ENCODE results near the gene TTYH3. TPM values are rescaled to one million over a fixed set of nuclear protein-coding genes. Genes with fewer than 3 reads are reported as not detected.
"Not testable (repeated sequence)": the region's sequence is repeated elsewhere in the genome, so short reads cannot be mapped to it uniquely, and the experiment has no call there.

TTYH3 gene
- total and polyA plus RNA-seq, 3 donors from 2014 or later, result 35.6 to 69.9 (median 59.5) TPM

DNA sequence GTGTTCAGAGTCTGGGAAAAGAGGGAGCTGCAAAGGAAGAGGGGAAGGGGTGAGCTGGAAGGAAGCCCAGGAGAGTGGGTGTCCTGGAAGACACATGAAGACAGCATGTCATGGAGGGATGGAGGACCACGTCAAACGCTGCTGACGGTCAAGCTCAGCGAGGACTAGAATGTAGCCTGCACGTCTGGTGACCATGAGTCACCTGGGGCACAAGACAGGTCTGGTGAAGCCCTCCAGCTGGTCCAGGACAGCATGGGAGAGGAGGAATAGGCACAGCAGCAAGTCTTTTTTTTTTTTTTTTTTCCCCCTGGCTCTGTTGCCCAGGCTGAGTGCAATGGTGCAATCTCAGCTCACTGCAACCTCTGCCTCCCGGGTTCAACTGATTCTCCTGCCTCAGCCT lies 36.6 kb downstream of the TTYH3 start:
- 78 to 90% methylated on average over 6 of the region's 6 CpGs for WGBS, 2 donors
- Histone ChIP-seq H3K36me3 (ENCODE audit: low read depth, missing control alignments) (no peaks in the 10 kb centered on the region), H3K4me3 (no peak overlapping the region), H3K9me3 (no peaks in the 10 kb centered on the region), H3K4me1 (peaks cover 4% of the 10 kb centered on the region), H3K27ac (no peak overlapping the region), H3K27me3 (no peaks in the 10 kb centered on the region)
- TF ChIP-seq, protein P1, sequence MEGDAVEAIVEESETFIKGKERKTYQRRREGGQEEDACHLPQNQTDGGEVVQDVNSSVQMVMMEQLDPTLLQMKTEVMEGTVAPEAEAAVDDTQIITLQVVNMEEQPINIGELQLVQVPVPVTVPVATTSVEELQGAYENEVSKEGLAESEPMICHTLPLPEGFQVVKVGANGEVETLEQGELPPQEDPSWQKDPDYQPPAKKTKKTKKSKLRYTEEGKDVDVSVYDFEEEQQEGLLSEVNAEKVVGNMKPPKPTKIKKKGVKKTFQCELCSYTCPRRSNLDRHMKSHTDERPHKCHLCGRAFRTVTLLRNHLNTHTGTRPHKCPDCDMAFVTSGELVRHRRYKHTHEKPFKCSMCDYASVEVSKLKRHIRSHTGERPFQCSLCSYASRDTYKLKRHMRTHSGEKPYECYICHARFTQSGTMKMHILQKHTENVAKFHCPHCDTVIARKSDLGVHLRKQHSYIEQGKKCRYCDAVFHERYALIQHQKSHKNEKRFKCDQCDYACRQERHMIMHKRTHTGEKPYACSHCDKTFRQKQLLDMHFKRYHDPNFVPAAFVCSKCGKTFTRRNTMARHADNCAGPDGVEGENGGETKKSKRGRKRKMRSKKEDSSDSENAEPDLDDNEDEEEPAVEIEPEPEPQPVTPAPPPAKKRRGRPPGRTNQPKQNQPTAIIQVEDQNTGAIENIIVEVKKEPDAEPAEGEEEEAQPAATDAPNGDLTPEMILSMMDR (IDR thresholded peaks at IDR 0.05), result no peak
- TF ChIP-seq POLR2A (IDR thresholded peaks at IDR 0.05), result no peak
- no peak for DNase-seq
- intact Hi-C loops (cut with DNase I; ENCODE audit: low total_unique reads), result no loop called here

DNA sequence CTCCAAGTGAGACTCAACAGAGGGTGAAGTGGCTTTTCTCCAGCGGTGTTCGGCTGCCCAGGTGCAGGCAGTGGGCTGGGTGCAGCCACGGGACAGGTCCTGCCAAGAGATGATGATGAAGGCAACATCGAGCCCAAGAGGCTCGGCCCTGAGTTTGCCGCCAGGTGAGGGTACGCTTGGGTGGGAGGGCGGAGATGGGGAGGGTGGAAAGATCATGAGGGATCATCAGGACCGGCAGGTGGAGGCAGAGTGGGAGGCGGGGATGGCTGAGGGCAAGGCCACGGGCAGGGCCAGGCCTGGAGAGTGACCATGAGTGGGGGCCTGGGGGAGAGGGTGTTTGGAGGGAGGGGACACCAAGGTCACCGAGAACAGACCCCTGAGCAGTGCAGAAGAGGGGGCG lies 38.4 kb downstream of the TTYH3 start:
- Histone ChIP-seq H3K4me1 (no peaks in the 10 kb centered on the region), H3K27me3 (no peaks in the 10 kb centered on the region), H3K36me3 (ENCODE audit: low read depth, missing control alignments) (no peaks in the 10 kb centered on the region), H3K9me3 (no peaks in the 10 kb centered on the region), H3K27ac (no peak overlapping the region), H3K4me3 (no peak overlapping the region)
- DNase-seq, result no peak
- TF ChIP-seq POLR2A (IDR thresholded peaks at IDR 0.05), result no peak
- intact Hi-C loops (cut with DNase I; ENCODE audit: low total_unique reads), result no loop called here
- WGBS, 2 donors, result 77 to 84% methylated on average over 13 of the region's 13 CpGs

GRCh38 chr7:2670720-2671391 lies 39.1 kb downstream of the TTYH3 start:
- DNase-seq, result peak; percentile 73
- no peaks in the 10 kb centered on the region for H3K4me1 ChIP-seq
- 42 to 54% methylated on average over 17 to 25 of the region's 25 CpGs for WGBS, 2 donors
- intact Hi-C loops (cut with DNase I; ENCODE audit: low total_unique reads), result no loop called here
- H3K27ac ChIP-seq, result no peak overlapping the region
- H3K36me3 ChIP-seq (ENCODE audit: low read depth, missing control alignments), result no peaks in the 10 kb centered on the region
- H3K4me3 ChIP-seq, result no peak overlapping the region
- no peaks in the 10 kb centered on the region for H3K27me3 ChIP-seq
- TF ChIP-seq, protein P1 (IDR thresholded peaks at IDR 0.05), result peak; percentile 67 to 75 (median 68)
- TF ChIP-seq POLR2A (IDR thresholded peaks at IDR 0.05), result no peak
- no peaks in the 10 kb centered on the region for H3K9me3 ChIP-seq

- H3K27ac ChIP-seq; DNase-seq; H3K27me3 ChIP-seq; H3K4me1 ChIP-seq; H3K9me3 ChIP-seq; intact Hi-C loops (cut with DNase I; ENCODE audit: low total_unique reads); H3K36me3 ChIP-seq (ENCODE audit: low read depth, missing control alignments); H3K4me3 ChIP-seq: not testable (repeated sequence)
- 79 to 83% methylated on average over 6 of the region's 6 CpGs for WGBS, 2 donors
These were observed 41.4 kb downstream of the TTYH3 start for GRCh38 chr7:2673214-2673613.

DNA sequence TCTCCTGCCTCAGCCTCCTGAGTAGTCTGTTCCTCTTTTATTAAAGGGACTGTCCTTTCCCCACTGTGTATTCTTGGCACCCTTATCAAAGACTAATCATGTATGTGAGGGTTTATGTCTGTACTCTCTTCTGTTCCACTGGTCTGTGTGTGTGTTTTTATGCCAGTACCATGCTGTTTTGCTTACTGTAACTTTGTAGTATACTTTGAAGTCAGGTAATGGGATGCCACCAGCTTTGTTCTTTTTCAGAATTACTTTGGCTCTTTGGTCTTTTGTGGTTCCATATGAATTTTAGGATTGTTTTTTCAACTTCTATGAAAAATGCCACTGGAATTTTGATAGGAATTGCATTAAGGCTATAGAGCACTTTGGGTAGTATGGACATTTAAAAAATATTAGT lies 42.1 kb downstream of the TTYH3 start:
- no peak for DNase-seq
- intact Hi-C loops (cut with DNase I; ENCODE audit: low total_unique reads), result no loop called here
- Histone ChIP-seq H3K9me3 (no peaks in the 10 kb centered on the region), H3K27me3 (no peaks in the 10 kb centered on the region), H3K4me3 (no peak overlapping the region), H3K36me3 (ENCODE audit: low read depth, missing control alignments) (no peaks in the 10 kb centered on the region), H3K4me1 (no peaks in the 10 kb centered on the region), H3K27ac (no peak overlapping the region)
- TF ChIP-seq POLR2A (IDR thresholded peaks at IDR 0.05), result no peak
- TF ChIP-seq, protein P1 (IDR thresholded peaks at IDR 0.05), result no peak

DNA sequence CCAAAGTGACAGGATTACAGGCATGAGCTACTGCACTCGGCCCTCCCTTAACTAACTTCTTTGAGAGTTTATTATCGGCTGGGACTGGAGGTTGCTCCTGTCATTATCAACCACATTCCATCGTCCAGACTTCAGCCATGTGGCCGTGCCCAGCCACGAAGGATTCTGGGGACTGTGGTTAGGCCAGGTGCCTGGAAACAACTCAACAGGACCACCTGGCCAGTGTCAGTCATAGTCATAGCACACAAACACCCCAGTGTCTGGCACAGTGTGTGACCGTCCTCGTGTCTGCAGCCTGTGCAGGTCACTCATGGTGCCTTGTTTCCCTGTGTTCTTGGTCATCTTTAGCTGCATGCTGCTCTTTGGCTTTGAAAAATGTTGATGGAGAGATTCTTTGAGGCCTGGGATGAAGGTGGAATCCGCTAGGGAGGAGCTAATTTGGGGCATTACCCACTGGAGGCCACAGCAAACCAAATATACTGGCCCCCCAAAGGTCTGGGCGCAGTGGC lies 43.5 kb downstream of the TTYH3 start:
- H3K4me1 ChIP-seq, result no peaks in the 10 kb centered on the region
- no peaks in the 10 kb centered on the region for H3K9me3 ChIP-seq
- TF ChIP-seq, protein P1 (IDR thresholded peaks at IDR 0.05), result no peak
- no peak for TF ChIP-seq POLR2A (IDR thresholded peaks at IDR 0.05)
- H3K36me3 ChIP-seq (ENCODE audit: low read depth, missing control alignments), result no peaks in the 10 kb centered on the region
- intact Hi-C loops (cut with DNase I; ENCODE audit: low total_unique reads), result no loop called here
- H3K27me3 ChIP-seq, result no peaks in the 10 kb centered on the region
- no peak overlapping the region for H3K27ac ChIP-seq
- no peak for DNase-seq
- WGBS, 2 donors, result 71 to 75% methylated on average over 5 to 9 of the region's 9 CpGs
- no peak overlapping the region for H3K4me3 ChIP-seq

- no CpG with 5 or more reads among the region's 8 CpGs for WGBS, 2 donors
These were observed 44.8 kb downstream of the TTYH3 start for GRCh38 chr7:2676576-2676975.

DNA sequence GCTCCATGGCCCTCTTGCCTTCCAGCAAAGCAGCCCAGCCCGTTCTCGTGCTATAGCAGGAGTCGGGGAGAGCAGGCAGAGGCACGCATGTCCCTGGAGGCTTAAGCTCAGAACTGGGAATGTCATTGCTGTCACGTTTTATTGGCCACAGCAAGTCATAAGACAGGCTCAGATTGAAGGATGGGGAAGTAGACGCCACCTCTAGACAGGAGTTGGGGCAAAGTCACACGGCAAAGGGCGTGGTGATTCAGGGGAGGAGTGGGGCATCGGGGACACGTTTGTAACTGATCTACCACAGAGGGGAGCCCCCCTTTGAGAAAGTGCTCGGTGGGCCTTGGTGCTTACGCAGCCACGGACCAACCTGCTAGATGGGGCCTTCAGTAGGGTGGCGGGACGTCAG lies 46.7 kb downstream of the TTYH3 start:
- intact Hi-C loops (cut with DNase I; ENCODE audit: low total_unique reads); H3K36me3 ChIP-seq (ENCODE audit: low read depth, missing control alignments); H3K4me3 ChIP-seq; H3K9me3 ChIP-seq; H3K4me1 ChIP-seq; DNase-seq; H3K27me3 ChIP-seq; H3K27ac ChIP-seq: not testable (repeated sequence)
- 89 to 90% methylated on average over 8 to 14 of the region's 15 CpGs for WGBS, 2 donors

More at GRCh38 chr7:2676576-2676975, 44.8 kb downstream of the TTYH3 start:
- DNase-seq; H3K9me3 ChIP-seq; H3K36me3 ChIP-seq (ENCODE audit: low read depth, missing control alignments); intact Hi-C loops (cut with DNase I; ENCODE audit: low total_unique reads); H3K4me3 ChIP-seq; H3K27ac ChIP-seq; H3K4me1 ChIP-seq; H3K27me3 ChIP-seq: not testable (repeated sequence)
